ENCODE results near the gene CDH23. TPM values are rescaled to one million over a fixed set of nuclear protein-coding genes. Genes with fewer than 3 reads are reported as not detected.

CDH23 gene
- total and polyA plus RNA-seq, 9 of the 15 experiments (the other 6 are each of a cell fraction or from before 2014, with no cell fraction given): 0.18 to 1.2 (median 0.47) TPM

- 0 out of 2 replicates have a peak, but pooled peaks have one; percentile 13 for TF ChIP-seq MAX (CRISPR knock-in tag; IDR thresholded peaks at IDR 0.05)
- TF ChIP-seq TFAP4 (CRISPR knock-in tag; IDR thresholded peaks at IDR 0.05; ENCODE audit: borderline replicate concordance): peak; percentile 33; the same call in 1 of the 2 replicates
- peak; percentile 4; the same call in 1 of the 2 replicates for TF ChIP-seq ZFX (CRISPR knock-in tag; IDR thresholded peaks at IDR 0.05)
- TF ChIP-seq MED1 (CRISPR knock-in tag; IDR thresholded peaks at IDR 0.05; ENCODE audit: borderline replicate concordance): no peak
These were observed 250.0 kb downstream of the CDH23 start (continued) for GRCh38 chr10:71646592-71647292.

GRCh38 chr10:71647526-71648253 is 251.0 kb downstream of the CDH23 start:
- H2AFZ ChIP-seq (ENCODE audit: low read depth, low read length): peak overlapping the region; percentile 97
- H3K4me1 ChIP-seq (replicated peaks in 1 of 2; ENCODE audit: control insufficient read depth in 2 of 2, insufficient read depth in 2 of 2, low read length in 2 of 2): peaks cover 39 to 62% of the 10 kb centered on the region in 2 experiments
- ATAC-seq (peak; percentile 79), FAIRE-seq (peak; percentile 84), DNase-seq (ENCODE audit: extremely low read depth in 1 of 4, low spot score in 3 of 4) (peak; percentile 72 to 88 (median 80))
- H3K79me2 ChIP-seq (ENCODE audit: control insufficient read depth, insufficient read depth, low read length): no peaks in the 10 kb centered on the region
- peak overlapping the region; percentile 78 for H3K27ac ChIP-seq (ENCODE audit: extremely low read depth, low read depth, low read length)
- H3K9me1 ChIP-seq (ENCODE audit: control insufficient read depth, insufficient read depth, low read length): no peaks in the 10 kb centered on the region
- peak overlapping the region; percentile 45 to 78 for H3K9ac ChIP-seq (ENCODE audit: insufficient read depth in 1 of 2, low read depth in 2 of 2, low read length in 2 of 2)
- BruUV-seq (replicated peaks): no TSS peak
- H3K4me2 ChIP-seq (ENCODE audit: insufficient read depth, low read length): peak overlapping the region; percentile 61
- no peaks in the 10 kb centered on the region for H3K36me3 ChIP-seq (ENCODE audit: control insufficient read depth, insufficient read depth, low read length)
- H3K27me3 ChIP-seq (ENCODE audit: control insufficient read depth in 2 of 2, insufficient read depth in 2 of 2, low read length in 2 of 2): no peaks in the 10 kb centered on the region
- no peaks in the 10 kb centered on the region for H3K9me3 ChIP-seq (replicated peaks; ENCODE audit: control insufficient read depth, insufficient read depth, low read depth, low read length)
- WGBS (ENCODE audit: insufficient coverage, low coverage, missing lambda C conversion rate): 9% methylated on average over 14 of the region's 14 CpGs
- CTCF ChIA-PET (ENCODE audit: low intra/inter-chr PET ratio): interaction anchor here (0.7 to 1.0 kb wide), 2 partner anchors 13 to 264 kb away, joined by 3 read pairs; no protein-coding TSS in a partner anchor
- POLR2A ChIA-PET: interaction anchor here (1.1 to 3.4 kb wide), 4 partner anchors 9 to 14 kb away, joined by 4 to 13 read pairs (median 7); no protein-coding TSS in a partner anchor
- no peaks in the 10 kb centered on the region for H4K20me1 ChIP-seq (replicated peaks; ENCODE audit: control insufficient read depth, insufficient read depth, low read length)
- in situ Hi-C loops (cut with MboI) (no loop called here), intact Hi-C loops (cut with micrococcal nuclease) (loop anchor here (5.0 kb wide), 1 partner anchor 35 kb away; no protein-coding TSS in a partner anchor)
- no peak overlapping the region for H3K4me3 ChIP-seq
- TF ChIP-seq BHLHE40 (IDR thresholded peaks at IDR 0.05; ENCODE audit: low read length) (no peak), TCF7 (IDR thresholded peaks at IDR 0.05; ENCODE audit: borderline replicate concordance) (no peak), ZNF431 (CRISPR knock-in tag; IDR thresholded peaks at IDR 0.05) (no peak), ATF4 (CRISPR knock-in tag; IDR thresholded peaks at IDR 0.05) (no peak), TCF7L2 (IDR thresholded peaks at IDR 0.05; ENCODE audit: low read depth, low read length) (no peak), ZFP30 (CRISPR knock-in tag; IDR thresholded peaks at IDR 0.05; ENCODE audit: borderline replicate concordance) (no peak), TCFL5 (CRISPR knock-in tag; conservative IDR thresholded peaks at IDR 0.05) (no peak), SNAPC5 (CRISPR knock-in tag; IDR thresholded peaks at IDR 0.05) (no peak), RFX7 (CRISPR knock-in tag; IDR thresholded peaks at IDR 0.05) (no peak), HCFC1 (IDR thresholded peaks at IDR 0.05; ENCODE audit: low read depth, low read length) (no peak), TEAD4 (IDR thresholded peaks at IDR 0.05; ENCODE audit: low read length) (peak; percentile 53), TEAD4 (CRISPR knock-in tag; IDR thresholded peaks at IDR 0.05; ENCODE audit: borderline replicate concordance) (no peak), KAT8 (IDR thresholded peaks at IDR 0.05; ENCODE audit: low read depth) (no peak), EP300 (IDR thresholded peaks at IDR 0.05; ENCODE audit: low read length) (peak; percentile 6; the same call in 1 of the 2 replicates), ZNF507 (tag; conservative IDR thresholded peaks at IDR 0.05) (no peak)
